A549 (cell line): ENCODE data around the gene GGTA1. TPM values are rescaled to one million over a fixed set of nuclear protein-coding genes. Genes with fewer than 3 reads are reported as not detected.

Experiments
- ATAC-seq, 2 experiments: fragments of 200-7000 bp in 1 of 2; fragments of >200 bp in 1 of 2; cut with Nextera tagmentation in 1 of 2; cut with Tn5 transposase in 1 of 2; 3 replicates each; pipeline versions ENCODE4 v1.8.0 to v1.9.1; 2018 to 2020; ENCODE audit warnings: mild to moderate bottlenecking in 1 of 2, moderate library complexity in 1 of 2
- CTCF ChIA-PET: fragments of 300-600 bp; sonication (Branson Sonifier 250); formaldehyde crosslinking; extraction: SDS; loops from one replicate; lab custom pipeline; 2021; ENCODE audit warnings: antibody characterized with exemption, inconsistent platforms; lab: Yijun Ruan, JAX
- POLR2A ChIA-PET: fragments of 350-600 bp; formaldehyde crosslinking; extraction: SDS; loops from one replicate; lab custom pipeline; 2021; ENCODE audit warnings: antibody characterized with exemption, inconsistent platforms; lab: Yijun Ruan, JAX
- DNase-seq, 2 experiments: peaks; one replicate each; pipeline versions ENCODE4 v3.0.0 to v3.0.0-alpha.2; 2011 to 2016; ENCODE audit warnings: low read depth in 1 of 2, low spot score in 1 of 2
- FAIRE-seq: peaks from 2 replicates; lab custom pipeline; 2011; peaks lifted over from hg19 to GRCh38; lab: Jason Lieb, UNC
- H3K27ac ChIP-seq, 2 experiments: fragments of >200 bp; sonication (Bioruptor Twin); formaldehyde crosslinking; 3 replicates each; pipeline ENCODE4 v1.5.1; 2016 to 2017
- H3K4me1 ChIP-seq: fragments of >200 bp; sonication (Bioruptor Twin); formaldehyde crosslinking; 3 replicates; pipeline ENCODE4 v1.6.1; 2016
- H3K4me2 ChIP-seq: fragments of >200 bp; sonication (Bioruptor Twin); formaldehyde crosslinking; 3 replicates; pipeline ENCODE4 v1.6.1; 2016
- H3K4me3 ChIP-seq: fragments of >200 bp; sonication (Bioruptor Twin); formaldehyde crosslinking; 3 replicates; pipeline ENCODE4 v1.5.1; 2016
- H3K9me3 ChIP-seq: fragments of >200 bp; sonication (Bioruptor Twin); formaldehyde crosslinking; 3 replicates; pipeline ENCODE4 v1.6.1; 2016
- CBX2 ChIP-seq: fragments of 200-600 bp; sonication (generic); IDR thresholded peaks from 2 replicates; pipeline ENCODE4 v1.6.1; 2016; ENCODE audit warnings: low read depth, mild to moderate bottlenecking, borderline replicate concordance
- CHD2 ChIP-seq: fragments of 150-350 bp; IDR thresholded peaks from 2 replicates; pipeline ENCODE4 v1.6.1; 2014; ENCODE audit warnings: low read length; ENCODE audit not compliant: partially characterized antibody
- EHMT2 ChIP-seq: fragments of 200-600 bp; sonication (generic); IDR thresholded peaks from 2 replicates; pipeline ENCODE4 v1.6.1; 2016; ENCODE audit warnings: antibody characterized with exemption, low read depth, mild to moderate bottlenecking, moderate library complexity
- GATA3 ChIP-seq: IDR thresholded peaks from 2 replicates; pipeline ENCODE4 v1.6.1; 2012; ENCODE audit warnings: borderline replicate concordance
- HEYL ChIP-seq: fragments of 250-450 bp; sonication (Bioruptor Pico); IDR thresholded peaks from 2 replicates; pipeline ENCODE4 v1.8.0; 2021; ENCODE audit warnings: mild to moderate bottlenecking, moderate library complexity
- HOXA7 ChIP-seq: fragments of 250-450 bp; sonication (Bioruptor Pico); IDR thresholded peaks from 2 replicates; pipeline ENCODE4 v1.5.0; 2020; ENCODE audit warnings: mild to moderate bottlenecking, moderate library complexity
- HOXB13 ChIP-seq: fragments of 250-450 bp; sonication (Bioruptor Pico); IDR thresholded peaks from 2 replicates; pipeline ENCODE4 v1.5.0; 2020; ENCODE audit warnings: low read depth, mild to moderate bottlenecking, moderate library complexity
- MAFK ChIP-seq: fragments of 450-650 bp; IDR thresholded peaks from 2 replicates; pipeline ENCODE4 v1.6.1; 2014; ENCODE audit not compliant: partially characterized antibody
- RNF2 ChIP-seq: fragments of 200-600 bp; sonication (generic); IDR thresholded peaks from 2 replicates; pipeline ENCODE4 v1.6.1; 2016; ENCODE audit warnings: low read depth, mild to moderate bottlenecking, antibody characterized with exemption, moderate library complexity, borderline replicate concordance
- WGBS: methylation state at CpG from one replicate; pipeline ENCODE4 v1.1.6; 2017; ENCODE audit errors: missing lambda C conversion rate; 5-methylcytosine and 5-hydroxymethylcytosine counted together
- polyA plus RNA-seq, 4 experiments: library from polyadenylated mRNA; depleted of rRNA in 3 of 4; stranded (reverse); fragments of >200 nt; fragmentation: RNase III in 1 of 4; extraction: RNeasy Plus Mini Kit Qiagen cat#74134 plus additional on column Dnase treatment in 1 of 4; gene quantifications; 2 replicates in 3 of 4; 3 replicates in 1 of 4; pipeline ENCODE4 v1.2.3, GENCODE V29; 2011 to 2017
- TF ChIP-seq, protein P1 (sequence below): IDR thresholded peaks from 2 replicates; pipeline ENCODE4 v1.6.1; 2012
- TF ChIP-seq, protein P2 (sequence below): fragments of 200-600 bp; sonication (generic); IDR thresholded peaks from 2 replicates; pipeline ENCODE4 v1.6.1; 2016; ENCODE audit warnings: antibody characterized with exemption, mild to moderate bottlenecking, moderate library complexity

The GGTA1 gene
- polyA plus RNA-seq, 2 of the 4 experiments (the other 2 are of a cell fraction), result 0.05 TPM; not detected in 1

GRCh38 chr9:121405899-121406298, 93.7 kb downstream of the GGTA1 start:
- no peak overlapping the region for H3K4me3 ChIP-seq
- DNase-seq (no peak), FAIRE-seq (no peak), ATAC-seq (no peak)
- peaks cover 6% of the 10 kb centered on the region; the same call in 2 of the 3 replicates for H3K9me3 ChIP-seq
- POLR2A ChIA-PET, result no interaction called here
- TF ChIP-seq CHD2 (no peak), RNF2 (no peak), MAFK (no peak), HEYL (CRISPR knock-in tag) (no peak), EHMT2 (no peak), HOXA7 (CRISPR knock-in tag) (no peak), HOXB13 (CRISPR knock-in tag) (no peak), CBX2 (no peak), GATA3 (no peak)
- TF ChIP-seq, protein P1, sequence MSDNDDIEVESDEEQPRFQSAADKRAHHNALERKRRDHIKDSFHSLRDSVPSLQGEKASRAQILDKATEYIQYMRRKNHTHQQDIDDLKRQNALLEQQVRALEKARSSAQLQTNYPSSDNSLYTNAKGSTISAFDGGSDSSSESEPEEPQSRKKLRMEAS, result no peak
- TF ChIP-seq, protein P2, sequence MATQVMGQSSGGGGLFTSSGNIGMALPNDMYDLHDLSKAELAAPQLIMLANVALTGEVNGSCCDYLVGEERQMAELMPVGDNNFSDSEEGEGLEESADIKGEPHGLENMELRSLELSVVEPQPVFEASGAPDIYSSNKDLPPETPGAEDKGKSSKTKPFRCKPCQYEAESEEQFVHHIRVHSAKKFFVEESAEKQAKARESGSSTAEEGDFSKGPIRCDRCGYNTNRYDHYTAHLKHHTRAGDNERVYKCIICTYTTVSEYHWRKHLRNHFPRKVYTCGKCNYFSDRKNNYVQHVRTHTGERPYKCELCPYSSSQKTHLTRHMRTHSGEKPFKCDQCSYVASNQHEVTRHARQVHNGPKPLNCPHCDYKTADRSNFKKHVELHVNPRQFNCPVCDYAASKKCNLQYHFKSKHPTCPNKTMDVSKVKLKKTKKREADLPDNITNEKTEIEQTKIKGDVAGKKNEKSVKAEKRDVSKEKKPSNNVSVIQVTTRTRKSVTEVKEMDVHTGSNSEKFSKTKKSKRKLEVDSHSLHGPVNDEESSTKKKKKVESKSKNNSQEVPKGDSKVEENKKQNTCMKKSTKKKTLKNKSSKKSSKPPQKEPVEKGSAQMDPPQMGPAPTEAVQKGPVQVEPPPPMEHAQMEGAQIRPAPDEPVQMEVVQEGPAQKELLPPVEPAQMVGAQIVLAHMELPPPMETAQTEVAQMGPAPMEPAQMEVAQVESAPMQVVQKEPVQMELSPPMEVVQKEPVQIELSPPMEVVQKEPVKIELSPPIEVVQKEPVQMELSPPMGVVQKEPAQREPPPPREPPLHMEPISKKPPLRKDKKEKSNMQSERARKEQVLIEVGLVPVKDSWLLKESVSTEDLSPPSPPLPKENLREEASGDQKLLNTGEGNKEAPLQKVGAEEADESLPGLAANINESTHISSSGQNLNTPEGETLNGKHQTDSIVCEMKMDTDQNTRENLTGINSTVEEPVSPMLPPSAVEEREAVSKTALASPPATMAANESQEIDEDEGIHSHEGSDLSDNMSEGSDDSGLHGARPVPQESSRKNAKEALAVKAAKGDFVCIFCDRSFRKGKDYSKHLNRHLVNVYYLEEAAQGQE, result no peak
- no peak overlapping the region for H3K27ac ChIP-seq
- 0% methylated on average over 1 of the region's 1 CpG for WGBS
- H3K4me2 ChIP-seq, result no peak overlapping the region
- CTCF ChIA-PET, result interaction anchor here (1.2 to 17.1 kb wide), 3 partner anchors 86 to 127 kb away, joined by 3 to 410 read pairs (median 16); no protein-coding TSS in a partner anchor
- no peaks in the 10 kb centered on the region for H3K4me1 ChIP-seq

Other genes with a start within 250 kb of the GGTA1 start
- 77.2 and 88.5 TPM in 2 replicates for gene GSN, start 231.7 kb downstream of the GGTA1 start, polyA plus RNA-seq (2011; rRNA removed)
- gene GSN, start 231.7 kb downstream of the GGTA1 start, polyA plus RNA-seq (2017; fragmentation: RNase III; extraction: RNeasy Plus Mini Kit Qiagen cat#74134 plus additional on column Dnase treatment), result 24.5 to 36.5 TPM (median 33.7 TPM) in 3 replicates
- 234 and 246 TPM in 2 replicates for gene STOM, start 129.6 kb downstream of the GGTA1 start, polyA plus RNA-seq (2011; rRNA removed)
- 83.3 to 92.0 TPM (median 91.4 TPM) in 3 replicates for gene STOM, start 129.6 kb downstream of the GGTA1 start, polyA plus RNA-seq (2017; fragmentation: RNase III; extraction: RNeasy Plus Mini Kit Qiagen cat#74134 plus additional on column Dnase treatment)
- gene DAB2IP, start 151.8 kb upstream of the GGTA1 start, polyA plus RNA-seq (2011; rRNA removed), result 9.4 and 9.7 TPM in 2 replicates
- 12.8 to 13.9 TPM (median 13.2 TPM) in 3 replicates for gene DAB2IP, start 151.8 kb upstream of the GGTA1 start, polyA plus RNA-seq (2017; fragmentation: RNase III; extraction: RNeasy Plus Mini Kit Qiagen cat#74134 plus additional on column Dnase treatment)